HG03571 (cell line): ENCODE results near the gene ALG8.
"Not testable (repeated sequence)": the region's sequence is repeated elsewhere in the genome, so short reads cannot be mapped to it uniquely, and the experiment has no call there.

ENCODE experiments used
- ATAC-seq: cut with Tn5 transposase; IDR thresholded peaks from one replicate; pipeline ENCODE4 v1.9.1; 2021; ENCODE audit not compliant: unreplicated experiment

ALG8 gene

DNA sequence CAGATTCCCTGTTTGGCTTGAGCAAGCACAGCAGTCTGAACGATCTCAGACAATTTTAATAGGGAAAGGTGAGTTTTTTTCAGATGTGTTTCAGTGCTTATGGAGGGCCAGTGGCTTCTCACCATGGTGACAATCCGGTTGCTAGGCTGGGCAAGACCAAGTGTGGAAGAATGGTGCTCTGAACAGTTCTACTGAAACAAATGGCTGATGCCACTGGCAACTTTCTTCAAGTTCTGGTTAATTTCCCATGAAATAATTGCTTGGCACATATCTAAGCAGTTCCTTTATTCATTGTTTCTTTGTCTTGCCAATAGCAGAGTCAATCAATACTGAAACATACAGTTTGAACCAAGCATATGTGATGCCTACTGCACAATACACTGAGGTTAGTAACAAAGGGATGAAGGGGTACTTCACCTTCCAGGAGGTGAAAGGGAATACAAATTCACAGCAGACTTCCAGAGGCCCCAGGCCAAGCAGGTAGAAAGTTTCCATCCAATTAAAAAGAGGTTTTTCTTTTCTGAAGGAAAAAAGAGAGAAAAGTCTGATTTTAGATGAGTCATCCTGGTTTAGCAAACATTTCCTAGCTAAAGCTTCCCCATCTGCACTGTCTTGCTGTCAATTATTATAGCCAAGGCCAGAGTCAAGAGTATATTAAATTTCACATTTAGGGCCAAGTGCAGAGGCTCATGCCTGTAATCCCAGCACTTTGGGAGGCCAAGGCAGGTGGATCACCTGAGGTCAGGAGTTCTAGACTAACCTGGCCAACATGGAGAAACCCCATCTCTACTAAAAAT is 38.6 kb downstream of the ALG8 start:
- ATAC-seq = no peak

DNA sequence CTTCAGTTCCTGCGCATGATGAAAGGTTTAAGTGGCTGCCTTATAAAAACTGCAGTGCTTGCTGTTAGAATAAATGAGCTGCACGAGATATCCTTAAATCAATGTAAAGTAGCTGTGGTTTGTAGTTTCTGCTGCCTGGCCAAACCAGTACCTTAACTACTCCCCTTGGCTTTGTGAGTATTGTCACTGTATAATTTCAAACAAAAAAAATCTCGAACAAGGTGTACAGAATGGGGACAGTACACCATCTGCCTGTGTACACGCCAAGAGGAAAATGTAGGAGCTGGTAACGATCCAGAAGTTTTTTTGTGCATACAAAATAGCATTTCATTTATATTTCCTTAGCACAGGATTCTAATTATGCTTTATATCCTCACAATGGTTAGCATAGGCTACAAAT is 39.2 kb downstream of the ALG8 start:
- ATAC-seq = no peak

DNA sequence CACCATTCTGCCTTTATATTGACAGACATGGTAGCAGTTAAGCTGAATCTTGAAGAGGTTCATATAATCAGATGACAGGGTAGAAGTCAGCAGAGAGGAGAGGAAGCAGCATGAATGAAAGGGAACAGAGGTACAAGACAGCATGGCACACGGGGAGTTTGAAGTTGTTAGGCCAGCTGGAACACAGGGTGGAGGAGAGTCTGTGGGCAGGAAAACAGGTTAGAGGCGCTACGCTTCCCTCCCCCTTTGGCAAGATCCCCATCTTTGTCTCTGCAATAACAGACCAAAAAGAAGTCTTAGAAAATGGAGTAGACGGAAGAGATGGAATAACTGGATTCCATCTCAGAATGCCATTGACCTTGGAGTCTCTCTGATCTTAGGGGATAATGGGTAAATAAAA is 39.8 kb downstream of the ALG8 start:
- ATAC-seq = no peak

DNA sequence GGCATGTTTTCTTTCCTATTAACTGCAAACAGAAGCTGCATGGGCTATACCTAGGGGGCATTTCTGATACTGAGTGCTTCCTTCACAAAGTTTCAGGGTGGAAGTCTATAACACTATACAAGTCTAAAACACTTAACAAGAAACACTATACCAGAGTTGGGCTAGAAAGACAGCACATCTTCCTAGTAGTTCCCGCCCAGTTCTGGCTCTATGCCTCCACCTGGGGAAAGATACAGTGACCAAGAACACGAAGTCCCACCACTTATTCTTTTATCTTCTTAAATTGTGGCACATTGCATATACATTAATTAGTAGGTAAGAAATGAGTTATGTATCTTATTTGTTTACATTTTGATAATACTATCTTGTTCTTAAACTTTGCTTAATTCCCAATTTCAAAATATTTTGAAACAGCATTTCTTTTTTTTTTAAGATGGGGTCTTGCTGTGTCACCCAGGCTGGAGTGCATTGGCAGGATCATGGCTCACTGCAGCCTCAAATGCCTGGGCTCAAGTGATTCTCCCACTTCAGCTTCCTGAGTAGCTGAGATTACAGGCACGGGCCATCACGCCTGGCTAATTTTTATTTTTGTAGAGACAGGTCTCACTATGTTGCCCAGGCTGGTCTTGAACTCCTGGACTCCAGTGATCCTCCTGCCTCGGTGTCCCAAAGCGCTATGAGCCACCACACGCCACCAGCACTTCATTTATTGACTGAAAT is 41.6 kb downstream of the ALG8 start:
- no peak for ATAC-seq

DNA sequence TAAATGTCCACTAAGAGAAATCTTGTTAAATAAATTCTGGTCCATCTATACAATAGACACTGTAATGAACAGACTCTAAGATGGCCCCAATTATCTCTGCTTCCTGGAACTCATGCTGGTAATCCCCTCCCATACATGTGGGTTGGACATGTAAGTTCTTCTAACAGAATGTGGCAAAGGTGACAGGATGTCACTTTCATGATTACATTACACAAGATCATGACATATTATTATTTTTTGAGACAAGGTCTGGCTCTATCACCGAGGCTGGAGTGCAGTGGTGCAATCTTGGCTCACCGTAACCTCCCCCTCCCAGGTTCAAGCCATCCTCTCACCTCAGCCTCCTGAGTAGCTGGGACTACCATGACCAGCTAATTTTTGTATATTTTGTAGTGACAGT is 45.2 kb downstream of the ALG8 start:
- ATAC-seq = no peak

DNA sequence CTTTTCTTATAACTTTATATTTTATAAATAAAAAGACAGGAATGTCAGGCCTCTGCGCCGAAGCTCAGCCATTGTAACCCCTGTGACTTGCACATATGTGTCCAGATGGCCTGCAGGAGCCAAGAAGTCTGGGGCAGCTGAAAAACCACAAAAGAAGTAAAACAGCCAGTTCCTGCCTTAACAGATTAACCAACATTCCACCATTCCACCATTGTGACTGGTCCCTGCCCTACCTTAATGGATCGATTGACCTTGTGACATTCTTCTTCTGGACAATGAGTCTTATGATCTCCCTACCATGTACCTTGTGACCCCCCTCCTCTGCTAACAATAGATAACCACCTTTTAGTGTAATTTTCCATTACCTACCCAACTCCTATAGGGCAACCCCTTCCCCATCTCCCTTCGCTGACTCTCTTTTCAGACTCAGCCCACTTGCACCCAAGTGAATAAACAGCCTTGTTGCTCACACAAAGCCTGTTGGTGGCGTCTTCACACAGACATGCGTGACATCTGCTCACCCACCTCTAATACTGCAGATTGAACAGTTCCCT is 52.8 kb downstream of the ALG8 start:
- ATAC-seq = not testable (repeated sequence)

DNA sequence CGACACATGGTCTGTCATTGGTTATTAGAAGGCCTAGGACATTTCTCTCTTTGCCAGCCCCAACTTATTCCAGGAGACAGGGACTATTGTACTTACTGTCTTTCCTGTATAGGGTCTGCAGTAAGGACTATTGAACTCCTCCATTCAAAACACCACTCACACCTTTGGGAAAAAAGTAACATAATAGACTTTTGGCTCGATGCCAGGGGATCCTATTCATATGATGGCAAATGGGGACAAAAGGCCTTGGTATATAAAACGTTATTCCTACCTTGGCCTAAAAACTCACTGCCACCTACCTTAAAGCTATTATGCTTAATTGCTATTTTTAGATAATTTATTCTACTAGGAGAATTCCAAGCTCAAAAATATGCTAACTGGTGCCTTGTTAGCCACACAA is 53.5 kb downstream of the ALG8 start:
- ATAC-seq = no peak

- not testable (repeated sequence) for ATAC-seq
Measured at GRCh38 chr11:78084506-78084905, 54.9 kb downstream of the ALG8 start.

GRCh38 chr11:78083021-78083420 is 56.4 kb downstream of the ALG8 start:
- ATAC-seq = no peak

DNA sequence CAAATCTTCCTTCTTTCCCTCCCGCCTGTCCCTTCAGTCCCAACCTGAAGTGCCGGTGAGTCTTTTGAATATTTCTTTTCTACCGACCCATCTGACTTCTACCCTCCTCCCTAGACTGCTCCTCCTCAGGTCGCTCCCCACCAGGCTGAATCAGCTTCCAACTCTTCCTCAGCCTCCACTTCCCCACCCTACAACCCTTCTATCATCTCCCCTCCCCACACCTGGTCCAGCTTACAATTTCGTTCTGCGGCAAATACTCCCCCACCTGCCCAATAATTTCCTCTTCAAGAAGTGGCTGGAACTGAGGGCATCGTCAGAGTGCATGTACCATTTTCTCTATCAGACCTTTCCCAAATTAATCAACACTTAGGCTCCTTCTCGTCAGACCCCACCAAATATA is 57.3 kb downstream of the ALG8 start:
- ATAC-seq = no peak

DNA sequence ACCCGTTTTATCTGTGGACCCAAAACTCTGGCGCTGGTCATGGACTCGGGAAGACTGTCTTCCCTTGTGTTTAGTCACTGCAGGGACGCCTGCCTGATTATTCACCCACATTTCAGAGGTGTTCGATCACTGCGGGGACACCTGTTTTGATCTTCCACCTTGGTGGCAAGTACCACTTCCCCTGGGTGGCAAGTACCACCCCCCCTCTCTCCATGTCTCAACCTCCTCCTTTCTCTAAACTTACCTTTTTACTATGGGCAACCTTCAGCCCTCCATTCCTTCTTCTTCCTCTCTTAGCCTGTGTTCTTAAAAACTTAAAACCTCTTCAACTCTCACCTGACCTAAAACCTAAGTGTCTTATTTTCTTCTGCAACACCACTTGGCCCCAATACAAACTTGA is 57.8 kb downstream of the ALG8 start:
- ATAC-seq = no peak

DNA sequence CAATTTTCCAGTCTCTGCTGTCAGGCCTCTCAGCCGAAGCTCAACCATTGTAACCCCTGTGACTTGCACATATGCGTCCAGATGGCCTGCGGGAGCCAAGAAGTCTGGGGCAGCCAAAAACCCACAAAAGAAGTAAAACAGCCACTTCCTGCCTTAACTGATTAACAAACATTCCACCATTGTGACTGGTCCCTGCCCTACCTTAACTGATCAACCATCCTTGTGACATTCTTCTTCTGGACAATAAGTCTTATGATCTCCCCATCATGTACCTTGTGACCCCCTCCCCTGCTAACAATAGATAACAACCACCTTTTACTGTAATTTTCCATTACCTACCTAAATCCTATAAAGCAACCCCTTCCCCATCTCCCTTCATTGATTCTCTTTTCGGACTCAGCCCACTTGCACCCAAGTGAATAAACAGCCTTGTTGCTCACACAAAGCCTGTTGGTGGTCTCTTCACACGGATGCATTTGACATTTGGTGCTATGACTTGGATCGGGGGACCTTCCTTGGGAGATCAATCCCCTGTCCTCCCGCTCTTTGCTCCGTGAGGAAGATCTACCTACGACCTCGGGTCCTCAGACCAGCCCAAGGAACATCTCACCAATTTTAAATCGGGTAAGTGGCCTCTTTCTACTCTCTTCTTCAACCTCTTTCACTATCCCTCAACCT is 58.5 kb downstream of the ALG8 start:
- ATAC-seq = no peak

DNA sequence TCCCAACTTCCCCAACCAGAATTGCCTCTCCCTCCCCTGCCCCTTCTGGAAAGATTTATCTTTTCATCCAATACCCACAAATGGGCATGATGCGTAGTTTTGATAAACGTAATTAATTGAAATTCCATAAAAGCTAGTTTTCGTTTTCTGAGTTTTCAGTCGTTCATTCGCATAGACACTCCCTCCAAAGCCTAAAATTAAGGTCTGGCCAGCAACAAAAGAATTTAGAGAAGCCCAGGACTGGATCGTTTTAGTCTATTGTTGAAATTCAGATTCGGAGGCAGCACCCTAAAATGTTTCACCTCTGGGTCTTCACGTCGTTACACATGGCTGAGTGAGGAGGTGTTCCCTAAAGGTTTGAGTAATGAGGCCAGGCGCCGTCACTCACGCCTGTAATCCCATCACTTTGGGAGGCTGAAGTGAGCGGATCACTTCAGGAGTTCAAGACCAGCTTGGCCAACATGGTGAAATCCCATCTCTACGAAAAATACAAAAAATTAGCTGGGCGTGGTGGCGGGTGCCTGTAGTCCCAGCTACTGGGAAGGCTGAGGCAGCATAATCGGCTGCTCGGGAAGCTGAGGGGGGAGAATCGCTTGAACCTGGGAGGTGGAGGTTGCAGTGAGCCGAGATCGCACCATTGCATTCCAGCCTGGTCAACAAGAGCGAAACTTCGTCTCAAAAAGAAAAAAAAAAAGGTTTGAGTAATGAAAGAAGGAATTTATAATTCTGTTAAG is 59.2 kb downstream of the ALG8 start:
- ATAC-seq = no peak

GRCh38 chr11:78079232-78080083 is 60.0 kb downstream of the ALG8 start, which contains the start of gene NDUFC2:
NDUFC2 (minus strand) TSS chr11:78079862; CDS start chr11:78079744, 118 bp downstream.
- peak; percentile 81 for ATAC-seq

DNA sequence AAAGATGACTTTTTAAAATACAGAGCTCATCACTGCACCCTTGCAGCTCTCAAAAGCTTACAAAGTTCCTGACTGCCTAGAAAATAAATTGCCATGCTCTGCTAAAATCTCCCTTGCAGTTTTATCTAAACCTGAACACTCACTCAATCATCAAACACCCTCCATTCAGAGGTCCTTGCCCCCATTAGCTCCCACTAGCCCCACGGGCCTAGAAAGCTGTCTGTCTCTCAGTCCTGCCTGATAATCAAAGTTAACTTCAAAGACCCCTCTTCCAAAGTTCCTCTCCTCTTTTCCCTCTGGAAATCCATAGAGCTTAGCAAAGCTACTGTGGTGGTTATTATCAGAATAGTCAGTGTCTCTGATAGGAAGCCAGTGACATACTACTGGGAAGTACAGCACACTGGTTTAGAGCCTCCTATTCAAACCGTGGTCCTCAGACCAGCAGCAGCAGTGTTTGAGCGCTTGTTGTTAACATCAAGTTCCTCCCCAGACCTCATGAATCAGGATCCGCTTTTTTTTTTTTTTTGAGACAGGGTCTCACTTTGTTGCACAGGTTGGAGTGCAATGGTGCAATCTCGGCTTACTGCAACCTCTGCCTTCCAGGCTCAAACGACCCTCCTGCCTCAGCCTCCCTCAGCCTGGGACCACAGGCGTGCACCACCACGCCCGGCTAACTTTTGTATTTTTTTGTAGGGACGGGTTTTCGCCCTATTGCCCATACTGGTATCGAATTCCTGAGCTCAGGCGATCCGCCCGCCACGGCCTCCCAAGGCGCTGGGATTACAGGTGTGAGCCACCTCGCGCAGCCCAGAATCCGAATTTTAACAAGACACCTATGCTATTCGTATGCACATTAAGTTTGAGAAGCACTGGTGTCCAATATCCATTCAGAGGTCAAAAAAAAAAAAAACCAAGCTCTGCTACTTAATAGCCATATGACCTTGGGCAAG is 60.9 kb downstream of the ALG8 start:
- ATAC-seq = no peak

DNA sequence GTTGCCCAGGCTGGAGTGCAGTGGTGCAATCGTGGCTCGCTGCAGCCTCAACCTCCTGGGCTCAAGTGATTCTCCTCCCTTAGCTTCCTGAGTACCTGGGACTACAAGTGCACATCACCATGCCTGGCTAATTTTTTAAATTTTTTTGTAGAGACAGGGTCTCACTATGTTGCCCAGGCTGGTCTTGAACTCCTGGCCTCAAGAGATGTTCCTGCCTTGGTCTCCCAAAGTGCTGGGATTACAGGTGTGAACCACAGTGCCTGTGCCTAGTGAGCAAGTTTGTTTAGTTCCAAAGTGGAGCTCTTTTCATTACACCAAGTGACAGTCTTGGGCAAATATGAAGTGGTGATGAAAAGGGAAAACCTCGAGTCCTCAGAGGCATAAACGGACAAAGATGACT is 61.8 kb downstream of the ALG8 start:
- ATAC-seq = not testable (repeated sequence)

DNA sequence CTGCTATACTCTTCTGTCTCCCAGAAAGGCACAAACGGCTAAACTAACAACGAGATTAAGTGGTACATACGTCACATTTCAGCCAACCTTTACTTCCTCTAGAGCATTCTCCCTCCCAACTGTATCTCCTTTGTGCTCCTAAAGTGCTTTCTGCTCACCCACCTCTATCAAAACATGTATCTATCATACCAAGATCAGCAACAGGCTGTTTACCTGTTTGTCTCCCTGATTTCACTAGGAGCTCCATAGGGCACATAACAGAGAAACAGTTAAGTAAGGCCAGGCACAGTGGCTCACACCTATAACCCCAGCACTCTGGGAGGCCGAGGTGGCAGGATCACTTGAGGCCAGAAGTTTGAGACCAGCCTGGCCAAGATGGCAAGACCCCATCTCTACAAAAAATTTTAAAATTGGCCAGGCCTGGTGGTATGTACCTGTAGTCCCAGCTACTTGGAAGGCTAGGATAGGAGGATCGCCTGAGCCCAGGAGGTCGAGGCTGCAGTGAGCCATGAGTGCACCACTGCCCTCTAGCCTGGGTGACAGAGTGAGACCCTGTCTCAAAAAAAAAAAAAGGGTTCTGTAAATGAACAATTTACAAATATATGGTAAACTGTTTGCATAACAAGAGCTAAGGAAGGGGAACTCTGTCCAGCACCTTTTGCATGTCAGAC is 62.6 kb downstream of the ALG8 start:
- ATAC-seq = no peak

- no peak for ATAC-seq
Measured at GRCh38 chr11:78074756-78075155, 64.7 kb downstream of the ALG8 start.
